NCI-H146 (cell line): ENCODE measurements around the gene ARL6IP5.

Source experiments
- DNase-seq: peaks from one replicate; lab custom pipeline; 2025; lab: John Stamatoyannopoulos, UW

Gene ARL6IP5

GRCh38 chr3:69084326-69085167 lies at the start of gene ARL6IP5:
TSS of gene ARL6IP5 (plus strand) at chr3:69084937. CDS start at chr3:69085048, 111 bp downstream.
- peak; percentile 78 for DNase-seq

GRCh38 chr3:69044608-69045007 lies 40.1 kb upstream of the ARL6IP5 start:
- DNase-seq: no peak

GRCh38 chr3:69048990-69049389 lies 35.7 kb upstream of the ARL6IP5 start:
- DNase-seq: no peak

- no peak for DNase-seq
Observed at GRCh38 chr3:69051756-69052471, 32.8 kb upstream of the ARL6IP5 start, which contains the start of gene TMF1. TSS of gene TMF1 (minus strand) at chr3:69052333. CDS start at chr3:69052086, 247 bp downstream.

- DNase-seq: no peak
Observed at GRCh38 chr3:69052472-69052898, 32.3 kb upstream of the ARL6IP5 start.

GRCh38 chr3:69058180-69058946 lies 26.4 kb upstream of the ARL6IP5 start:
- no peak for DNase-seq

- no peak for DNase-seq
Observed at GRCh38 chr3:69058947-69059224, 25.9 kb upstream of the ARL6IP5 start.

- DNase-seq: no peak
Observed at GRCh38 chr3:69059688-69060087, 25.0 kb upstream of the ARL6IP5 start.

- DNase-seq: no peak
Observed at GRCh38 chr3:69063636-69064035, 21.1 kb upstream of the ARL6IP5 start.

- no peak for DNase-seq
Observed at GRCh38 chr3:69065318-69065964, 19.3 kb upstream of the ARL6IP5 start.

- no peak for DNase-seq
Observed at GRCh38 chr3:69066121-69066520, 18.6 kb upstream of the ARL6IP5 start.

GRCh38 chr3:69072928-69073327 lies 11.8 kb upstream of the ARL6IP5 start:
- no peak for DNase-seq

GRCh38 chr3:69079269-69080159 lies 5.2 kb upstream of the ARL6IP5 start:
- peak; percentile 19 for DNase-seq

GRCh38 chr3:69080233-69080920 lies 4.4 kb upstream of the ARL6IP5 start, which contains the start of gene UBA3:
TSS of gene UBA3 (minus strand) at chr3:69080365. CDS start at chr3:69080353, 12 bp downstream.
- DNase-seq: peak; percentile 84

- no peak for DNase-seq
Observed at GRCh38 chr3:69081583-69082262, 3.0 kb upstream of the ARL6IP5 start.

- DNase-seq: no peak
Observed at GRCh38 chr3:69082361-69082760, 2.4 kb upstream of the ARL6IP5 start.

- no peak for DNase-seq
Observed at GRCh38 chr3:69082805-69083204, 1.9 kb upstream of the ARL6IP5 start.

- peak; percentile 2 for DNase-seq
Observed at GRCh38 chr3:69085168-69085832, 563 bp downstream of the ARL6IP5 start.
